ENCODE data around the gene MELK. TPM values are rescaled to one million over a fixed set of nuclear protein-coding genes. Genes with fewer than 3 reads are reported as not detected.

MELK gene
- total and polyA plus RNA-seq, 2 donors (not counting 1 experiment from before 2014, with no cell fraction given) = 14.2 to 21.9 TPM

DNA sequence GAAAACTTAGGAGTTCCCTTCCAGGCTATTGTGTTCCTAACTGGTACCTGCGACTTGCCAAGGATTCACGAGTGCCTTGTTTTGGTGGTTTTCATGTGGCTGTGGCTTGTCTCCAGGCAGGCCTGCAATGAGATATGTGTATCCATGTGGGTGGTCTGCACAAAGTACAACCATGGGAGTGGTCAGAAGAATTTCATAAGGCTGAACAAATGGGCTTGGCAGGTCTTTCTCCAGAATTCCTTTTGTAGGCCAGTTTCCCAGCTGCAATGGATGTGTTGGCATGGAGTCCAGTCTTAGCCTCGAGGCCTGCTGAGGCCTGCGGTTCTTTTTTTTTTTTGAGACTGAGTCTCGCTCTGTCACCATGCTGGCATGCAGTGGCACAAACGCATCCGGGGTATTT, 28.8 kb upstream of the MELK start:
- H3K9me3 ChIP-seq (ENCODE audit: control insufficient read depth, insufficient read depth, low read depth, low read length) = no peaks in the 10 kb centered on the region
- H3K4me2 ChIP-seq (ENCODE audit: extremely low read depth, insufficient read depth, low read length) = no peak overlapping the region
- H3K79me2 ChIP-seq (ENCODE audit: control insufficient read depth, insufficient read depth, low read length) = no peaks in the 10 kb centered on the region
- no peak overlapping the region for H3K4me3 ChIP-seq (replicated peaks in 1 of 4; ENCODE audit: control extremely low read depth in 1 of 4, insufficient read depth in 1 of 4, low read depth in 3 of 4, low read length in 4 of 4)
- H3K27me3 ChIP-seq (ENCODE audit: control insufficient read depth, insufficient read depth, low read length) = peaks cover 3% of the 10 kb centered on the region
- no peak overlapping the region for H2AFZ ChIP-seq (ENCODE audit: low read length)
- H3K27ac ChIP-seq (ENCODE audit: insufficient read depth, low read length) = no peak overlapping the region
- no peaks in the 10 kb centered on the region for H4K20me1 ChIP-seq (ENCODE audit: control insufficient read depth, extremely low read depth, insufficient read depth, low read length)
- DNase-seq (ENCODE audit: low read depth in 2 of 2) = peak; percentile 60 to 81
- no peaks in the 10 kb centered on the region for H3K36me3 ChIP-seq (ENCODE audit: control insufficient read depth, insufficient read depth, low read length)
- TF ChIP-seq, protein P1, sequence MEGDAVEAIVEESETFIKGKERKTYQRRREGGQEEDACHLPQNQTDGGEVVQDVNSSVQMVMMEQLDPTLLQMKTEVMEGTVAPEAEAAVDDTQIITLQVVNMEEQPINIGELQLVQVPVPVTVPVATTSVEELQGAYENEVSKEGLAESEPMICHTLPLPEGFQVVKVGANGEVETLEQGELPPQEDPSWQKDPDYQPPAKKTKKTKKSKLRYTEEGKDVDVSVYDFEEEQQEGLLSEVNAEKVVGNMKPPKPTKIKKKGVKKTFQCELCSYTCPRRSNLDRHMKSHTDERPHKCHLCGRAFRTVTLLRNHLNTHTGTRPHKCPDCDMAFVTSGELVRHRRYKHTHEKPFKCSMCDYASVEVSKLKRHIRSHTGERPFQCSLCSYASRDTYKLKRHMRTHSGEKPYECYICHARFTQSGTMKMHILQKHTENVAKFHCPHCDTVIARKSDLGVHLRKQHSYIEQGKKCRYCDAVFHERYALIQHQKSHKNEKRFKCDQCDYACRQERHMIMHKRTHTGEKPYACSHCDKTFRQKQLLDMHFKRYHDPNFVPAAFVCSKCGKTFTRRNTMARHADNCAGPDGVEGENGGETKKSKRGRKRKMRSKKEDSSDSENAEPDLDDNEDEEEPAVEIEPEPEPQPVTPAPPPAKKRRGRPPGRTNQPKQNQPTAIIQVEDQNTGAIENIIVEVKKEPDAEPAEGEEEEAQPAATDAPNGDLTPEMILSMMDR (conservative IDR thresholded peaks at IDR 0.05 in 1 of 2, IDR thresholded peaks at IDR 0.05 in 1 of 2; ENCODE audit: low read depth in 1 of 2, low read length in 2 of 2) = no peak
- TF ChIP-seq EZH2 (IDR thresholded peaks at IDR 0.05; ENCODE audit: low read length, missing control alignments) = no peak
- no peak overlapping the region for H3K9ac ChIP-seq (ENCODE audit: insufficient read depth, low read length)
- no peaks in the 10 kb centered on the region for H3K4me1 ChIP-seq (ENCODE audit: control insufficient read depth, extremely low read depth, insufficient read depth, low read length)

DNA sequence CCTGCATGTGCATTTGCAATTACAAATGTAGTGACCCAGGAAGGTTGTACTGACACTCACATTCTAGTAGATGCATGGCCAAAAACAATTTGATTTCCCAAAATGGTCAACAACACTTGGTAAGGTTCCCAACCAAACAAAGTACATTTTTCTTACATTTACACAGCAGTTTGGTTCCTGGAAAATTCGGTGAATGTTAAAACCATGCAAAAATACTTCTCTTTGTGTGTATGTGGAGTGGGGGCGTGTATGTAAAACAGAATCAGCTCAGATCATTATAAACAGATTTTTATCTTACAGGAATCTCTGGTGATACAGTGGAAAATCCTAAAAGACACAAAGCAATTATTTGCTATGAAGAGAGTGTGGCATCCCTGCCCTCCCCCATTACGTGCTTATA, 25.1 kb upstream of the MELK start:
- peaks cover 3% of the 10 kb centered on the region for H3K27me3 ChIP-seq (ENCODE audit: control insufficient read depth, insufficient read depth, low read length)
- no peak overlapping the region for H3K4me3 ChIP-seq (replicated peaks in 1 of 4; ENCODE audit: control extremely low read depth in 1 of 4, insufficient read depth in 1 of 4, low read depth in 3 of 4, low read length in 4 of 4)
- H3K4me1 ChIP-seq (ENCODE audit: control insufficient read depth, extremely low read depth, insufficient read depth, low read length) = no peaks in the 10 kb centered on the region
- no peaks in the 10 kb centered on the region for H4K20me1 ChIP-seq (ENCODE audit: control insufficient read depth, extremely low read depth, insufficient read depth, low read length)
- no peak overlapping the region for H2AFZ ChIP-seq (ENCODE audit: low read length)
- DNase-seq (ENCODE audit: low read depth in 2 of 2) = no peak
- no peak for TF ChIP-seq EZH2 (IDR thresholded peaks at IDR 0.05; ENCODE audit: low read length, missing control alignments)
- TF ChIP-seq, protein P1 (conservative IDR thresholded peaks at IDR 0.05 in 1 of 2, IDR thresholded peaks at IDR 0.05 in 1 of 2; ENCODE audit: low read depth in 1 of 2, low read length in 2 of 2) = no peak
- no peaks in the 10 kb centered on the region for H3K79me2 ChIP-seq (ENCODE audit: control insufficient read depth, insufficient read depth, low read length)
- H3K4me2 ChIP-seq (ENCODE audit: extremely low read depth, insufficient read depth, low read length) = no peak overlapping the region
- H3K9me3 ChIP-seq (ENCODE audit: control insufficient read depth, insufficient read depth, low read depth, low read length) = no peaks in the 10 kb centered on the region
- no peak overlapping the region for H3K27ac ChIP-seq (ENCODE audit: insufficient read depth, low read length)
- H3K9ac ChIP-seq (ENCODE audit: insufficient read depth, low read length) = no peak overlapping the region
- no peaks in the 10 kb centered on the region for H3K36me3 ChIP-seq (ENCODE audit: control insufficient read depth, insufficient read depth, low read length)

DNA sequence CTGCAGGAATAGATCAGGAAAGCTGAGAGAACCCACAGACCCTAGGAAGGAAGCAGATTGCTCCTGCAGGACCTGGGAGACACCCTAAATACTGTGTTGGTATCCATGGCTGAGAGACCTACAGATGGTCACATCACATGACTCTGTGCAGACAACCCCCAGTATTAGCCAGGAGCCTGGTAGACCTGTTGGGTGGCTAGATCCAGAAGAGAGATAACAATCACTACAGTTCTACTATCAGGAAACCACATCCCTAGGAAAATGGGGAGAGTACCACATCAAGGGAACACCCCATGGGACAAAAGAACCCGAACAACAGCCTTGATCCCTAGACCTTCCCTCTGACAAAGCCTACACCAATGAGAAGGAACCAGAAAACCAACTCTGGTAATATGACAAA, 24.2 kb upstream of the MELK start:
- H3K4me3 ChIP-seq (replicated peaks in 1 of 4; ENCODE audit: control extremely low read depth in 1 of 4, insufficient read depth in 1 of 4, low read depth in 3 of 4, low read length in 4 of 4) = no peak overlapping the region
- no peak overlapping the region for H3K4me2 ChIP-seq (ENCODE audit: extremely low read depth, insufficient read depth, low read length)
- no peak overlapping the region for H2AFZ ChIP-seq (ENCODE audit: low read length)
- no peak overlapping the region for H3K27ac ChIP-seq (ENCODE audit: insufficient read depth, low read length)
- peaks cover 3% of the 10 kb centered on the region for H3K27me3 ChIP-seq (ENCODE audit: control insufficient read depth, insufficient read depth, low read length)
- no peak for DNase-seq (ENCODE audit: low read depth in 2 of 2)
- no peaks in the 10 kb centered on the region for H3K4me1 ChIP-seq (ENCODE audit: control insufficient read depth, extremely low read depth, insufficient read depth, low read length)
- H3K9ac ChIP-seq (ENCODE audit: insufficient read depth, low read length) = no peak overlapping the region
- TF ChIP-seq, protein P1 (conservative IDR thresholded peaks at IDR 0.05 in 1 of 2, IDR thresholded peaks at IDR 0.05 in 1 of 2; ENCODE audit: low read depth in 1 of 2, low read length in 2 of 2) = no peak
- no peak for TF ChIP-seq EZH2 (IDR thresholded peaks at IDR 0.05; ENCODE audit: low read length, missing control alignments)
- no peaks in the 10 kb centered on the region for H3K36me3 ChIP-seq (ENCODE audit: control insufficient read depth, insufficient read depth, low read length)
- no peaks in the 10 kb centered on the region for H3K79me2 ChIP-seq (ENCODE audit: control insufficient read depth, insufficient read depth, low read length)
- no peaks in the 10 kb centered on the region for H3K9me3 ChIP-seq (ENCODE audit: control insufficient read depth, insufficient read depth, low read depth, low read length)
- no peaks in the 10 kb centered on the region for H4K20me1 ChIP-seq (ENCODE audit: control insufficient read depth, extremely low read depth, insufficient read depth, low read length)
